DOHH2 (cell line): Measurements from ENCODE around the gene TTC28.

Source experiments
- H3F3A ChIP-seq: fragments of 200-600 bp; sonication (generic), shearing (Covaris generic); 2 replicates; pipeline ENCODE4 v1.6.0; 2016; ENCODE audit warnings: antibody characterized with exemption, mild to moderate bottlenecking; ENCODE audit not compliant: control insufficient read depth, insufficient read depth
- H3K27ac ChIP-seq: fragments of 200-600 bp; sonication (generic); 2 replicates; pipeline ENCODE4 v1.5.1; 2014; ENCODE audit warnings: low read depth, mild to moderate bottlenecking, low read length, moderate library complexity
- H3K27me3 ChIP-seq: fragments of 200-600 bp; sonication (generic); 2 replicates; pipeline ENCODE4 v1.6.1; 2014; ENCODE audit warnings: mild to moderate bottlenecking, low read length, mixed read lengths; ENCODE audit not compliant: control insufficient read depth
- H3K36me3 ChIP-seq: fragments of 200-600 bp; sonication (generic); 2 replicates; pipeline ENCODE4 v1.6.1; 2014; ENCODE audit warnings: mild to moderate bottlenecking, low read length, moderate library complexity, mixed read lengths; ENCODE audit not compliant: control insufficient read depth
- H3K4me1 ChIP-seq: fragments of 200-600 bp; sonication (generic); 2 replicates; pipeline ENCODE4 v1.6.1; 2014; ENCODE audit warnings: mild to moderate bottlenecking, low read length, mixed read lengths; ENCODE audit not compliant: control insufficient read depth
- H3K4me2 ChIP-seq: fragments of 200-600 bp; sonication (generic); 2 replicates; pipeline ENCODE4 v1.6.0; 2014; ENCODE audit warnings: mild to moderate bottlenecking, low read length, moderate library complexity
- H3K4me3 ChIP-seq: fragments of 200-600 bp; sonication (generic); 2 replicates; pipeline ENCODE4 v1.5.1; 2014; ENCODE audit warnings: mild to moderate bottlenecking, low read length, mixed read lengths
- H3K79me2 ChIP-seq: fragments of 200-600 bp; sonication (generic); 2 replicates; pipeline ENCODE4 v1.6.1; 2014; ENCODE audit warnings: mild to moderate bottlenecking, low read length, mixed read lengths; ENCODE audit not compliant: control insufficient read depth
- H3K9me2 ChIP-seq: fragments of 200-600 bp; sonication (generic); replicated peaks from 2 replicates; pipeline ENCODE4 v1.6.1; 2014; ENCODE audit warnings: mild to moderate bottlenecking, low read length, mixed read lengths; ENCODE audit not compliant: control insufficient read depth
- H3K9me3 ChIP-seq: fragments of 200-600 bp; sonication (generic); 2 replicates; pipeline ENCODE4 v1.6.1; 2014; ENCODE audit warnings: antibody characterized with exemption, low read length, mixed read lengths; ENCODE audit not compliant: control insufficient read depth, insufficient read depth
- H4K20me1 ChIP-seq: fragments of 200-600 bp; sonication (generic); 2 replicates; pipeline ENCODE4 v1.6.0; 2014; ENCODE audit warnings: low read depth, mild to moderate bottlenecking, antibody characterized with exemption, low read length, moderate library complexity; ENCODE audit not compliant: control insufficient read depth, insufficient read depth
- CTCF ChIP-seq: fragments of 200-600 bp; sonication (generic); IDR thresholded peaks from one replicate; pipeline ENCODE4 v1.5.1; 2014; ENCODE audit warnings: antibody characterized with exemption, mild to moderate bottlenecking, low read depth, low read length; ENCODE audit not compliant: poor library complexity, severe bottlenecking
- EZH2phosphoT487 ChIP-seq: fragments of 200-600 bp; sonication (generic); IDR thresholded peaks from 2 replicates; pipeline ENCODE4 v1.6.1; 2017; ENCODE audit warnings: borderline replicate concordance, mild to moderate bottlenecking, antibody characterized with exemption, low read length, moderate library complexity, mixed read lengths

TTC28 gene

DNA sequence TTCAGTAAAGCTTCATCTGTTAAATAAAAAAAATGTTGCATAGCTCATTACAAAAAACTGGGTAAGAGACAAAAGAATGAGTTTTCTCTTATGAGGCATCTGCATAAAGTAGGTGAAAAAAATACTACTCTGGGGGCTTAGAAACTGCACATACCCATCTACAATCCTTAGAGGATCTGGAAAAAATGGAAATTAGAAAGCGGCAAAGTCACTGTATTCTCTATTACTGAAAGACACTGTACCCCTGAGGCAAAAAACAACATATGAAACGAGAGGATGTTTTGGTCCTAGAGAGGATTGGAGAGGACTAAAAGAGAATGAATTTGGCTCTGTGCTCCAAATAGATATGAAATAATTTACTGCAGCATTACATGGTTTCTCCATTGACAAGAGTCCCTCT, 553.8 kb downstream of the TTC28 start:
- no peak overlapping the region for H3K27ac ChIP-seq
- H3K4me1 ChIP-seq, result no peaks in the 10 kb centered on the region
- no peak overlapping the region for H3K4me3 ChIP-seq
- H3F3A ChIP-seq, result no peaks in the 10 kb centered on the region
- H3K4me2 ChIP-seq, result no peak overlapping the region
- no peaks in the 10 kb centered on the region for H3K9me2 ChIP-seq
- H3K79me2 ChIP-seq, result no peaks in the 10 kb centered on the region
- H3K36me3 ChIP-seq, result no peaks in the 10 kb centered on the region
- no peak for TF ChIP-seq CTCF
- TF ChIP-seq EZH2phosphoT487, result no peak
- no peaks in the 10 kb centered on the region for H3K9me3 ChIP-seq
- peaks cover 8% of the 10 kb centered on the region for H3K27me3 ChIP-seq
- H4K20me1 ChIP-seq, result no peaks in the 10 kb centered on the region

GRCh38 chr22:28123989-28124766, 555.5 kb downstream of the TTC28 start:
- H3K27me3 ChIP-seq, result peaks cover 10% of the 10 kb centered on the region
- H3K4me2 ChIP-seq, result no peak overlapping the region
- H3K9me2 ChIP-seq, result no peaks in the 10 kb centered on the region
- H3K27ac ChIP-seq, result no peak overlapping the region
- no peaks in the 10 kb centered on the region for H3K79me2 ChIP-seq
- no peaks in the 10 kb centered on the region for H3K9me3 ChIP-seq
- TF ChIP-seq CTCF, result no peak
- H3K4me3 ChIP-seq, result no peak overlapping the region
- H4K20me1 ChIP-seq, result no peaks in the 10 kb centered on the region
- H3K4me1 ChIP-seq, result no peaks in the 10 kb centered on the region
- H3K36me3 ChIP-seq, result no peaks in the 10 kb centered on the region
- H3F3A ChIP-seq, result no peaks in the 10 kb centered on the region

- Histone ChIP-seq H3K27ac (no peak overlapping the region), H3K9me3 (no peaks in the 10 kb centered on the region), H3K36me3 (no peaks in the 10 kb centered on the region), H3K4me1 (no peaks in the 10 kb centered on the region), H3F3A (no peaks in the 10 kb centered on the region), H3K4me2 (no peak overlapping the region), H4K20me1 (no peaks in the 10 kb centered on the region), H3K4me3 (no peak overlapping the region), H3K27me3 (peaks cover 8% of the 10 kb centered on the region; the same call in 1 of the 2 replicates), H3K9me2 (no peaks in the 10 kb centered on the region), H3K79me2 (no peaks in the 10 kb centered on the region)
- TF ChIP-seq EZH2phosphoT487 (no peak), CTCF (no peak)
Measured at GRCh38 chr22:28120691-28121592, 558.7 kb downstream of the TTC28 start.
